ENCODE data around the gene ENTPD5. TPM values are rescaled to one million over a fixed set of nuclear protein-coding genes. Genes with fewer than 3 reads are reported as not detected.
"Not testable (repeated sequence)": the region's sequence is repeated elsewhere in the genome, so short reads cannot be mapped to it uniquely, and the experiment has no call there.

Gene ENTPD5
- total RNA-seq, 1 donor from 2014 or later = 6.9 TPM

DNA sequence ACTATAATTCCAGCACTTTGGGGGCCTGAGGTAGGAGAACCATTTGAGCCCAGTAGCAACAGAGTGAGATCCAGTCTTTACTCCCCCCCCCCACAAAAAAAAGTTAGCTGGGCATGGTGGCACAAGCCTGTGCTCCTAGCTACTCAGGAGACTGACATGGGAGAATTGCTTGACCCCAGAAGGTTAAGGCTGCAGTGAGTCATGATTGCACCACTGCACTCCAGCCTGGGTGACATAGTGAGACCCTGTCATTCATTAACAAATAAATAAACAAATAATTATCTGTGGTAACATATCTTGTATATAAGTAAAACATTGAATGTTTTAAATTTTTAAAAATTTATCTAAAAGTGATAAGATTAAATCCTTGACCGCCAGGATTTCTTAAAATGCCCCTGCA lies 4.8 kb downstream of the ENTPD5 start:
- ATAC-seq (no peak), DNase-seq (no peak)
- intact Hi-C loops (cut with micrococcal nuclease) = no loop called here

- intact Hi-C loops (cut with micrococcal nuclease) = no loop called here
- ATAC-seq = no peak
- no peak for DNase-seq
Measured at GRCh38 chr14:74008843-74009499, 10.1 kb downstream of the ENTPD5 start.

DNA sequence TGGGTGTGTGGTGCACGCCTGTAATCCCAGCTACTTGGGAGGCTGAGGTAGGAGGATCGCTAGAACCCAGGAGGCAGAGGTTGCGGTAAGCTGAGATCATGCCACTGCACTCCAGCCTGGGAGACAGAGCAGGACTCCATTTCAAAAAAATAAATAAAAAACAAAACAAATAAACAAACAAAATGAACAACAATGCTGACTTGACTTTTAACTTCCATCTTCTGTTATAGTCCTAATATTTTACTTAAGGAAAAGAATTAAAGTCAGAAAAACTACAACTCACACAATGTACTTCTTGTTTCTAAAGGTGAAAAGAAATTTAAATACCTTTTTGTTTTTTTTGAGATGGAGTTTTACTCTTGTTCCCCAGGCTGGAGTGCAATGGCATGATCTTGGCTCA lies 13.4 kb downstream of the ENTPD5 start:
- DNase-seq; ATAC-seq; intact Hi-C loops (cut with micrococcal nuclease): not testable (repeated sequence)

- intact Hi-C loops (cut with micrococcal nuclease) = no loop called here
- DNase-seq (no peak), ATAC-seq (no peak)
Measured at GRCh38 chr14:73998726-73999125, 20.4 kb downstream of the ENTPD5 start.

DNA sequence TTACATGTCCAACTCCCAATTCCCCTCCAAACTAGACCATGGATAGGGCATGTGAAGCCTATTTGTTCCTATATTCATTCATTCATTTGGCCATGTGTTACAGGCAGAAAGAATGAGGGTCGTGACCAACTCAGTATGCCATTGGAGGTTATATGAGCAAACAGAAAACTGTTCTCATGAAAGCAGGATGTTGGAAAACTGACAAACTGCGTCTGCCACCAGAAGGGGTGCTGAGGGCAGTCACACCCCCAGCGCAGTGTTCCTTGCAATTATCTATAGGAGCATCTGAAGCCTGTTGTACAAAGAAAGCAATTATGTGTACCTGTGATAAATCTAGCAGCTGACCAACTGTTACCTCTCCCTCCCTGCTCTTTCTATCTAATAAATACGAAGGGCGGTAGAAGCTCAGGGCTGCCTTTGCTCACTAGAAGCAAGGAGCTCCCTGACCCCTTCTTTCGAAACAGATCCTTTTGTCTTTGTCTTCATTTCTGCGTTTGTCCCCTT lies 21.1 kb downstream of the ENTPD5 start:
- intact Hi-C loops (cut with micrococcal nuclease) = no loop called here
- DNase-seq = no peak
- no peak for ATAC-seq

- ATAC-seq (no peak), DNase-seq (no peak)
- intact Hi-C loops (cut with micrococcal nuclease) = no loop called here
Measured at GRCh38 chr14:73997108-73997943, 21.8 kb downstream of the ENTPD5 start.

DNA sequence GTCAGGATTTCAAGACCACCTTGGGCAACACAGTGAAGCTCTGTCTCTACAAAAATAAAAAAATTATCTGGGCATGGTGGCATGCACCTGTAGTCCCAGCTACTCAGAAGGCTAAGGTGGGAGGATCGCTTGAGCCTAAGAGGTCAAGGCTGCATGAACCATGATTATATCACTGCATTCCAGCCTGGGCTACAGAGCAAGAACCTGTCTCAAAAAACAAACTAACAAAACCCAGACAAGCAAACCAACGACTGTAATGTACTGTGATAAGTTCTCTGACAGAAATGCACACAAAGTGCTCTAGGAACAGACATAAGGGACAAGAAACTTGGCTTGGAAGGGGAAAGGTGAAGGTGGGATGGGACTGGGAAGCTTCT lies 22.4 kb downstream of the ENTPD5 start:
- intact Hi-C loops (cut with micrococcal nuclease) = no loop called here
- ATAC-seq = no peak
- no peak for DNase-seq

DNA sequence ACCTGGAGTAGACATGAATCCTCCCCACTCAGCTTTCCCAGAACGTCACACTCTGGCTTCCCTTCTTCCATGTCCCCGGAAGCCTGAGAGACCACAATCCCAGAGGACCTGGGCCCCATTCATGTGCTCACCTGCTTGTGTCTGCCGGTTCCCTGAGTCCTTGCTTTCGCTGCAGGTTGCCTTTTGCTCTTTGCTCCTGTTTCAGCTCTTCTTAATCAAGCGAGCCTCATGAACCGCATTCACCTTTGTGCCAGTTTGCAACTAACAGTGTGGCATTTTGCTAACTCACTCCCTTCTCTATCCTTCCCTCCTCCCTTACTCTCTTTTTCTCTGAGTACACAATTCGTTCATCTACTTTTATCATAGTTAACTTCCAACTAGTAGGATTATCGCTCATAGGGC lies 23.1 kb downstream of the ENTPD5 start:
- ATAC-seq (no peak), DNase-seq (no peak)
- intact Hi-C loops (cut with micrococcal nuclease) = no loop called here

- intact Hi-C loops (cut with micrococcal nuclease); ATAC-seq; DNase-seq: not testable (repeated sequence)
Measured at GRCh38 chr14:73994926-73995325, 24.2 kb downstream of the ENTPD5 start.

DNA sequence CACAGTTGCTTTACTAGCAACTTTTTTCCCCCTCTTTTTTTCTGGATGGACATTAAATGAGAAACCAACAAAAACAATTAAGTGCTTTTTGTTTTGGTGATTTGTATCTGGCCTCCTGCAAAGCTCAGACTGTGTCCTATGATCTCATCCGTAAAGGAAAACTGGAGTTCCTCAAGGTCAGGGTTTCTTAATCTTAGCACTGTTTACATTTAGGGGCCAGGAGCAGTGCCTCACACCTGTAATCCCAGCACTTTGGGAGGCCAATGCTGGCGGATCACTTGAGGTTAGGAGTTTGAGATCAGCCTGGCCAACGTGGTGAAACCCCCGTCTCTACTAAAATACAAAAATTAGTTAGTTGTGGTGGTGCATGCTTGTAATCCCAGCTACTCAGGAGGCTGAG lies 28.0 kb downstream of the ENTPD5 start:
- no peak for ATAC-seq

DNA sequence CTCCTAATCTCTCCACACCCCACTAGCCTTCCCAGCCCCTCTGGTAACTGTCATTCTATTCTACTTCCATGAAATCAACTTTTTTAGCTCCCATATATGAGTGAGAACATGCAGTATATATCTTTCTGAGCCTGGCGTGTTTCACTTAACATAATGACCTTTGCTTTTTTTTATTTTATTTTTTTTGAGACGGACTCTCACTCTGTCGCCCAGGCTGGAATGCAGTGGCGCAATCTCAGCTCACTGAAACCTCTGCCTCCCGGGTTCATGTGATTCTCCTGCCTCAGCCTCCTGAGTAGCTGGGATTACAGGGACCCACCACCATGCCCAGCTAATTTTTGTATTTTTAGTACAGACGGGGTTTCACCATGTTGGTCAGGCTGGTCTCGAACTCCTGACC lies 30.4 kb downstream of the ENTPD5 start:
- DNase-seq; intact Hi-C loops (cut with micrococcal nuclease); ATAC-seq: not testable (repeated sequence)

More for the DNA sequence above, 28.0 kb downstream of the ENTPD5 start:
- DNase-seq = no peak
- intact Hi-C loops (cut with micrococcal nuclease) = no loop called here

GRCh38 chr14:73988065-73988464 lies 31.0 kb downstream of the ENTPD5 start:
- intact Hi-C loops (cut with micrococcal nuclease) = no loop called here
- ATAC-seq (no peak), DNase-seq (no peak)

- ATAC-seq (no peak), DNase-seq (no peak)
- intact Hi-C loops (cut with micrococcal nuclease) = no loop called here
Measured at GRCh38 chr14:73977896-73978295, 41.2 kb downstream of the ENTPD5 start.

DNA sequence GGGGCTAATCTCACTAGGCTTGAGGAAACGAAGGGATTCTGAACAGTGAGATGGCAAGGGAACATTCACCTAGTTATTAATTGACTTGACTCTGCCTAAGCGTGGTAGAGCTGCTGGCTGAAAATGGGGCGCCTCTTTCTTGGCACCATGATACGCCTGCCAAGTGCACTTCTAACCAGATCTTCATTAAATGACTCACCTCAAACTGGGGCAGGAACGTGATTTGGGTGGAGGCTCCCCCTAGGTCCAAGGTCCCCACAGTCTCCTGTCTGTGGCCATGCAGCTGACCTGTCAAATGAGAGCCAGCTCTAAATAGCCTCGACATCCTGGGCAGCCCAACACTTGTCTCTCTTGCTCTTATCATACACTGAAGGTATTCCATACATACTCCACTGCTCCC lies 43.0 kb downstream of the ENTPD5 start:
- ATAC-seq = no peak
- intact Hi-C loops (cut with micrococcal nuclease) = no loop called here
- DNase-seq = no peak

- intact Hi-C loops (cut with micrococcal nuclease) = no loop called here
Measured at GRCh38 chr14:73973497-73973896, 45.6 kb downstream of the ENTPD5 start.

DNA sequence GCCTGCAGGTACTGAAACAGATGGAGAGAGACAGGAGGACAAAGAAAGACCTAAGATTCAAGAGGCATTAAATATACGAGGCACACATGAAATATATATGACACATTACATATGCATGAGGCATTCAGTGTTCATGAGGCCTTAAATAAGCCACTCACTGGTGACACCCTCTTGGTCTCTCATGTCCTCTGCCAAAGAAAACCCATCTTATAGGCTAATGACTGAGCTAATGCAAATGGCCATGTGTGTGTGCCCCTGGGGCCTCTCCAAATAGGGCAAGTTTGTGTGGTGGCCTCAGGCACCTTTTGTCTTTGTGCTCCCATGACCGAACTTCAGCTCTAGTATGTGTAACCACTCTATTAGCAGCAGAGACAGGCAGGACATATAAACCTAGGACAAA lies 50.2 kb downstream of the ENTPD5 start:
- intact Hi-C loops (cut with micrococcal nuclease) = no loop called here
- no peak for ATAC-seq
- DNase-seq = no peak

More at GRCh38 chr14:73973497-73973896, 45.6 kb downstream of the ENTPD5 start:
- peak; percentile 45 for ATAC-seq
- no peak for DNase-seq

DNA sequence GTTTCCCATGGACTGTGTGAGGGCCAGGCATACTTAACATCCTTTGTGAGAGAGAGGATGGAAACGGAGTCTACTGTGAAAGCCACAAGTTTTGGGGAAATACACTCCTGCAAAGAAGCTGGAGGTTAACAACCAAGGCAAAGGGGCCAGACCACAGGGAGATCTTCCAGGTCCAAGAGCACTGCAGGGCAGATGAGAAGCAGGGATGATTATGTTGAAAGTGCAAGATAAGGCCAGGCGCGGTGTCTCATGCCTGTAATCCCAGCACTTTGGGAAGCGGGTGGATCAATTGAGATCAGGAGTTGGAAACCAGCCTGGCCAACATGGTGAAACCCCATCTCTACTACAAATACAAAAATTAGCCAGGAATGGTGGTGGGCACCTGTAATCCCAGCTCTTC lies 53.9 kb downstream of the ENTPD5 start:
- intact Hi-C loops (cut with micrococcal nuclease) = no loop called here
- no peak for DNase-seq
- no peak for ATAC-seq

GRCh38 chr14:73961192-73961591 lies 57.9 kb downstream of the ENTPD5 start:
- no peak for ATAC-seq
- intact Hi-C loops (cut with micrococcal nuclease) = no loop called here
- no peak for DNase-seq

- intact Hi-C loops (cut with micrococcal nuclease) = no loop called here
- ATAC-seq (no peak), DNase-seq (no peak)
Measured at GRCh38 chr14:73958591-73958990, 60.5 kb downstream of the ENTPD5 start.

DNA sequence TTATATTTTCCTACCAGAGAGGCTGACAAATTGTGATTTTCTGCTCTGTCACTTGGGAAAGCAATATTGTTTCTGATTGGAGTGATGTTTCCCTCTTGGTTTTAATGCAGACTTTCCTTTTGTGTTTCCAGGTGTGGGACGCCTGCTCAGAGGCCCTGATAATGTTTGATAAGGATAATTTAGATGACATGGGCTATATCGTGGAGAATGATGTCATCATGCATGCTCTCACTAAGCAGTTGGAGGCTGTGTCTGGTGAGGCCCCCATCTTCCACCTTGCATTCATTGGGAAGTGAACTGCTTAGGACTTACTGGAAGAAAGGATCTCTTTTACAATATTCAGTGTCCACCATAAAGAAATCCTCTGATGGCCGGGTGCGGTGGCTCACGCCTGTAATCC lies 63.4 kb downstream of the ENTPD5 start:
- DNase-seq = no peak
- intact Hi-C loops (cut with micrococcal nuclease) = no loop called here
- ATAC-seq = no peak

- no peak for ATAC-seq
- intact Hi-C loops (cut with micrococcal nuclease) = no loop called here
- no peak for DNase-seq
Measured at GRCh38 chr14:73953731-73954130, 65.4 kb downstream of the ENTPD5 start.
